HG03025 (cell line): ENCODE measurements around the gene HSP90AA1.
"Not testable (repeated sequence)": the region's sequence is repeated elsewhere in the genome, so short reads cannot be mapped to it uniquely, and the experiment has no call there.

Experiments used
- ATAC-seq: cut with Tn5 transposase; IDR thresholded peaks from one replicate; pipeline ENCODE4 v1.9.1; 2021; ENCODE audit warnings: mild to moderate bottlenecking, moderate library complexity; ENCODE audit not compliant: unreplicated experiment, low FRiP score

The HSP90AA1 gene

DNA sequence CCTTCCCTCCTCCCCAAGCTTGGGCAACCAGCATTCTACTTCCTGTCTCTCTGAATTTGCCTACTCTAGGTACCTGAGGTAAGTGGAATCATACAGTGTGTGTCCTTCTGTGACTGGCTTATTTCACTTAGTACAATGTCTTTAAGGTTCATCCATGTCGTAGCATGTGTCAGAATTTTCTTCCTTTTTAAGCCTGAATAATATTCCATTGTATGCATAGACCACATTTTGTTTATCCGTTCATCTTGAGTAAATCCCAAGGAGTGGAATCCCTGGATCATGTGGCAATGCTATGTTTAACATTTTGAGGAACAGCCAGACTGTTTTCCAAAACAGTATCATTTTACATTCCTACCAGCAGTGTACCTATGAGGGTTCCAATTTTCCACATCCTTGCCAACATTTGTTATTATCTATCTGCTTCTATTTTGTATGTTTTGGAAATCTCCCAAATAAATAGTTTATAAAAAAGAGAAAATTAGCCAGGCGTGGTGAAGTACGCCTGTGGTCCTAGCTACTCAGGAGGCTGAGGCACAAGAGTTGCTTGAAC, 12.4 kb downstream of the HSP90AA1 start:
- ATAC-seq = no peak

DNA sequence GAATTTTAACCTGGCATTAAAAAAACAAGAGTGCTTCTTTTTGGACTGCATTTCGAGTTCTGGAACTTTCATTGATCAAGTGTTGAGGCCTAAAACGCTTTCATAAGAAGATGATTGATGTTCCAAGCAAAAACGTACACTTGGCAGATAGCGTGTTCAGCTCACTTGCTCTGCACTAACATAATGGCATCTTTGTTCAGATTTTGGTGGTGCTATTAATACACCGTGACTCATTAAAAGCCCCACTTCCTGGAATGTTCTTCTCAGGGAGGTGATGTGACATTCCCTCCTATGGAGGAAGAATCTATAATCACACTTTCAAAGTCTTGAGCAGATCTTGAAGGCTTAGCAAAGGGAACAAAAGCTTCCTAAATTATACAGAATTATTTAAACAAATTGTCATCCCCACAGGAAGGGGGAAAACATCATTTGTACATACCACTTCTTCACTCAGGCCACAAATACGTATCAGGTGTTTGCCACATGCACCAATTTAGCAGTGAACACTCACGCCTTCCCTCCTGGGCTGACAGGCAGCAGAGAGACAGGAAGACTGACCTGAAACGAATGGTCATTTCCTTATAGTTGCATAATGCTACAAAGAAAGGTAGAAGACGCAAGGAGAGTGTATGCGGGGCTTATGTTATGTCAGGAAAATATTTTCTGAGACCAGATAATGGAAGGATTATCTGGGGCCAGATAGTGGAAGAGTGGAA, 15.4 kb downstream of the HSP90AA1 start:
- no peak for ATAC-seq

GRCh38 chr14:102066041-102066451, 20.8 kb downstream of the HSP90AA1 start:
- ATAC-seq = no peak

GRCh38 chr14:102064590-102064989, 22.3 kb downstream of the HSP90AA1 start:
- not testable (repeated sequence) for ATAC-seq

GRCh38 chr14:102063808-102064429, 22.9 kb downstream of the HSP90AA1 start:
- ATAC-seq = no peak

DNA sequence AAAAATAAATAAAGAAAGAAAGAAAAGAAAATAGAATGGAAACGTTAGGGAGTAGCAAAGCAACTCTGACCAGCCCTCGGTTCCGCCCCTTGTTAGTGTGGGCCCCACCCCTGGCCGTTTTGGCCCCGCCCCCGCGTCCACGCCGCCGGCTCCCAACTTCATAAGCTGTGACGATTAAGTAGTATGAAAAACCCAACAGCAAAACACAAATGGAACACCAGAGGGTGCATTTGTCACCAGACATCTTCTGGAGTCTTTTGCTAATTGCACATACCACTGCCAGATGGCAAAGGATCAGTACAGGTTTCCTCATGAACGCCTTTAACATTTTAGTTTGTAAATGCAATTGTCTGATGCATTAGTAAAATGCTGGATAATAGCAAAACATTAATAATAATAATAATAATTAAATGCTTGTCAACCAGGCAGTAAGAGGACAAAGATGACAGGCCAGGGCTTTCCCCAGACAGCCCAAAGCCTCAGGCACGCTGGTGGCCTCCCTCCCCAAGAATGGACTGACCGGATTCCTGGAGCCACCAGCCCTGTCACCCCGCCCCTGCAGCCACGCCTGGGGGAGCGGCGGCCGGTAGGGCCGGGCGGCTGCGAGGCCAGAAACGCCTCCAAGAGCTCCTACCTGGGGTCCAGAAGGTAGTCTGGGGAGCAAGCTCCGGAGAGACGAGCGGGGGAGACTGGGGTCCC, 23.6 kb downstream of the HSP90AA1 start:
- ATAC-seq = no peak

GRCh38 chr14:102058961-102059360, 27.9 kb downstream of the HSP90AA1 start:
- no peak for ATAC-seq

DNA sequence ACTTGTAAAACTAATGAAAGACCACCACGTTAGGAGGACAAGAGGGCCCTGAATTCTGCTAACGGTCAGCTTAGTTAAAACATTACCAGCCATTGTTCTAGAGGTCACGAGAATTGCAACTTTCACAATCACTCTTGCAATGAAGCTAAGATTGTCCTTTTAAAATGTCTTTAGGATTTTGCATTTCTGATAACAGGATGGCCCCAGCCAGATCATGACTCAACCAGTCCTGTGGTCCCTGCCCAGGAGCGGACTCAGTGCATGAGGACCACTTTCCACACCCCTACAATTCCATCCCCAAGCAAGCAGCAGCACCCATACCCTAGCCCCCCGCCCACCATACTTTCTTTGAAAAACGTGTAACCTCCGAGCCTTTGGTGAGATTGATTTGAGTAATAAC, 28.7 kb downstream of the HSP90AA1 start:
- ATAC-seq = no peak

GRCh38 chr14:102057480-102058114, 29.2 kb downstream of the HSP90AA1 start:
- no peak for ATAC-seq

- ATAC-seq = no peak
Observed at GRCh38 chr14:102056694-102057442, 30.0 kb downstream of the HSP90AA1 start.

GRCh38 chr14:102055181-102055901, 31.5 kb downstream of the HSP90AA1 start:
- ATAC-seq = no peak

- no peak for ATAC-seq
Observed at GRCh38 chr14:102052522-102052921, 34.3 kb downstream of the HSP90AA1 start.

DNA sequence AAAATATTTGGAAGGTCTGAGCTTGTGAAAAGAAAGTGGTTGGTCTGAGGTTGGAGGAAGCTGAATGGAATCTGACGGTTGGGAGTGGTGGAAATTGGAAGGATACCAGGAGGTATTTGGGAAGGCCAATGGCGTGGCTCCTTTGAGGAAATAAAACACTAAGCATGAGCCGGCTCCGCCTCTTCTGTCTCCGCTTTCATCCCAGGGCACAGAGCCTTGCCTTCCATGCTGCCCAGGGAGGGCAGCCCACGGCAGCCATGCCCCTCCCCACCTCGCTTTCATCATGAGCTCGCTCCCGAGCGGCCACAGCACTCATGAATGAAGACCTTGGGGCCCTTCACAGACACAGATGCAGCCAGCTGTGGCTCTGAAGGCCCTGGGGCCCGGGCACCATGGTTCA, 36.2 kb downstream of the HSP90AA1 start:
- ATAC-seq = no peak

DNA sequence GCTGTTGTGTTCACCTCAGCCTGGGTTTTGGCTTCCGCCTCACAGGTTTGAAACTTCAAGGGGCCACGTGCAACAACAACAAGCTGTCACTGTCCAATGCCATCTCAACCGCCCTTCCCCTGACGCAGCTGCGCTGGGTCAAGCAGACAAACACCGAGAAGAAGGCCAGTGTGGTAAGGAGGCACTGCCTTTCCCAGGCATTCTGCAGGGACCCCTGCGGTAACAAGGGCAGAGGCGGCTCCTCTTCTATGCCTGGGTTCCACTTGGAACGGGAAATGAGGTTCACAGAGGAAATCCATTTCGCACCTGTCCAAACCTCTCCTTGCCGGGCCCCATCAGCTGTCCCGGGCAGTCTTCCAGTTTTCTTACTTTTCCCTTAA, 36.8 kb downstream of the HSP90AA1 start:
- no peak for ATAC-seq

GRCh38 chr14:102049258-102050025, 37.4 kb downstream of the HSP90AA1 start:
- ATAC-seq = no peak

GRCh38 chr14:102047808-102048540, 38.9 kb downstream of the HSP90AA1 start:
- ATAC-seq = no peak

- no peak for ATAC-seq
Observed at GRCh38 chr14:102046337-102047278, 40.2 kb downstream of the HSP90AA1 start.
